H1 (cell line): ENCODE data around the gene TMEM181. TPM values are rescaled to one million over a fixed set of nuclear protein-coding genes. Genes with fewer than 3 reads are reported as not detected.

Experiments
- CTCF ChIA-PET: fragments of 300-600 bp; sonication (Branson Sonifier 250); formaldehyde crosslinking; loops from one replicate; lab custom pipeline; 2021; ENCODE audit not compliant: partially characterized antibody; lab: Charles Lee
- POLR2A ChIA-PET: fragments of 300-600 bp; sonication (Branson Sonifier 250); formaldehyde crosslinking; loops from one replicate; lab custom pipeline; 2021; ENCODE audit warnings: inconsistent platforms; ENCODE audit not compliant: partially characterized antibody; lab: Charles Lee
- DNase-seq, 2 experiments: peaks; one replicate each; pipeline versions ENCODE4 v3.0.0 to v3.0.0-alpha.2; 2010 to 2022; ENCODE audit warnings: low spot score in 2 of 2, low read depth in 1 of 2, mixed read lengths in 1 of 2
- FAIRE-seq: peaks from 2 replicates; lab custom pipeline; 2011; peaks lifted over from hg19 to GRCh38; lab: Jason Lieb, UNC
- H2AFZ ChIP-seq: 2 replicates; pipeline ENCODE4 v1.8.1; 2012; ENCODE audit warnings: low read length, inconsistent platforms
- H2AK5ac ChIP-seq: 2 replicates; pipeline ENCODE4 v1.6.1; 2013; ENCODE audit warnings: low read depth, low read length
- H2BK120ac ChIP-seq: replicated peaks from 2 replicates; pipeline ENCODE3; 2013; ENCODE audit warnings: low read depth, low read length, inconsistent platforms
- H2BK12ac ChIP-seq: 2 replicates; pipeline ENCODE4 v1.6.1; 2013; ENCODE audit warnings: low read depth, low read length
- H2BK15ac ChIP-seq: 2 replicates; pipeline ENCODE4 v1.6.1; 2013; ENCODE audit warnings: low read length
- H2BK20ac ChIP-seq: 2 replicates; pipeline ENCODE4 v1.6.1; 2013; ENCODE audit warnings: low read length
- H2BK5ac ChIP-seq: 2 replicates; pipeline ENCODE4 v1.6.1; 2013; ENCODE audit warnings: low read depth, low read length
- H3K14ac ChIP-seq: 2 replicates; pipeline ENCODE4 v1.6.1; 2013; ENCODE audit warnings: inconsistent platforms; ENCODE audit not compliant: insufficient read length
- H3K18ac ChIP-seq: 2 replicates; pipeline ENCODE4 v1.6.1; 2013; ENCODE audit warnings: low read length; ENCODE audit errors: extremely low read depth
- H3K23ac ChIP-seq: 2 replicates; pipeline ENCODE4 v1.6.1; 2013; ENCODE audit warnings: inconsistent platforms; ENCODE audit not compliant: insufficient read length
- H3K23me2 ChIP-seq: 2 replicates; pipeline ENCODE4 v1.6.1; 2013; ENCODE audit warnings: low read depth, low read length
- H3K27ac ChIP-seq: 2 replicates; pipeline ENCODE4 v1.6.1; 2011; ENCODE audit warnings: low read depth, low read length, inconsistent platforms
- H3K27me3 ChIP-seq, 4 experiments: replicated peaks in 1 of 4; 1 replicate in 1 of 4; 2 replicates in 3 of 4; pipeline versions ENCODE4 v1.6.1 to v1.8.1; 2011 to 2013; ENCODE audit warnings: low read length in 3 of 4, mild to moderate bottlenecking in 3 of 4, inconsistent platforms in 2 of 4, mixed read lengths in 2 of 4, moderate library complexity in 1 of 4; ENCODE audit not compliant: control insufficient read depth in 3 of 4, insufficient read depth in 3 of 4; ENCODE audit errors: extremely low read depth in 1 of 4
- H3K36me3 ChIP-seq, 4 experiments: 2 replicates each; pipeline versions ENCODE4 v1.6.1 to v1.8.1; 2011 to 2013; ENCODE audit warnings: mild to moderate bottlenecking in 4 of 4, low read length in 3 of 4, moderate library complexity in 2 of 4, control low read depth in 1 of 4, inconsistent platforms in 1 of 4; ENCODE audit not compliant: insufficient read depth in 4 of 4, control insufficient read depth in 2 of 4
- H3K4ac ChIP-seq: replicated peaks from 2 replicates; pipeline ENCODE3; 2013; ENCODE audit warnings: low read length, low read depth, mixed read lengths, inconsistent platforms; ENCODE audit not compliant: insufficient read length
- H3K4me1 ChIP-seq, 4 experiments: replicated peaks in 1 of 4; 1 replicate in 1 of 4; 2 replicates in 3 of 4; pipeline versions ENCODE4 v1.6.1 to v1.8.1; 2011 to 2013; ENCODE audit warnings: low read length in 3 of 4, inconsistent platforms in 2 of 4, mixed read lengths in 1 of 4; ENCODE audit not compliant: insufficient read depth in 4 of 4, control insufficient read depth in 3 of 4
- H3K4me2 ChIP-seq, 2 experiments: 2 replicates each; pipeline versions ENCODE4 v1.6.1 to v1.8.1; 2011 to 2013; ENCODE audit warnings: low read depth in 2 of 2, low read length in 2 of 2, control low read depth in 1 of 2, inconsistent platforms in 1 of 2, mild to moderate bottlenecking in 1 of 2; ENCODE audit not compliant: insufficient read depth in 1 of 2
- H3K4me3 ChIP-seq, 4 experiments: fragments of 200-600, 300-600 bp in 1 of 4; sonication (generic), shearing (Covaris generic), sonication (Bioruptor Twin) in 1 of 4; 2 replicates each; pipeline versions ENCODE4 v1.5.1 to v1.8.1; 2011 to 2016; ENCODE audit warnings: low read length in 4 of 4, low read depth in 3 of 4, control low read depth in 2 of 4, inconsistent platforms in 2 of 4, mild to moderate bottlenecking in 2 of 4, mixed read lengths in 1 of 4, moderate library complexity in 1 of 4; ENCODE audit not compliant: insufficient read depth in 2 of 4; ENCODE audit errors: extremely low read depth in 1 of 4
- H3K56ac ChIP-seq: replicated peaks from 2 replicates; pipeline ENCODE3; 2013; ENCODE audit warnings: low read depth, mild to moderate bottlenecking, mixed read lengths, low read length, inconsistent platforms; ENCODE audit not compliant: insufficient read length
- H3K79me1 ChIP-seq: 2 replicates; pipeline ENCODE4 v1.6.1; 2013; ENCODE audit warnings: low read depth, low read length, control low read depth
- H3K79me2 ChIP-seq, 2 experiments: 2 replicates each; pipeline versions ENCODE4 v1.6.1 to v1.8.1; 2012 to 2013; ENCODE audit warnings: low read length in 2 of 2, mild to moderate bottlenecking in 2 of 2, inconsistent platforms in 1 of 2; ENCODE audit not compliant: insufficient read depth in 2 of 2, control insufficient read depth in 1 of 2
- H3K9ac ChIP-seq, 4 experiments: replicated peaks in 1 of 4; 1 replicate in 1 of 4; 2 replicates in 3 of 4; pipeline versions ENCODE4 v1.6.1 to v1.8.1; 2011 to 2013; ENCODE audit warnings: low read depth in 3 of 4, low read length in 3 of 4, control low read depth in 2 of 4, mild to moderate bottlenecking in 2 of 4, moderate library complexity in 2 of 4, inconsistent platforms in 1 of 4; ENCODE audit errors: extremely low read depth in 1 of 4
- H3K9me3 ChIP-seq, 2 experiments: 2 replicates each; pipeline versions ENCODE4 v1.6.1 to v1.8.1; 2012 to 2013; ENCODE audit warnings: mild to moderate bottlenecking in 2 of 2, moderate library complexity in 2 of 2, control low read depth in 1 of 2, inconsistent platforms in 1 of 2, low read depth in 1 of 2, low read length in 1 of 2, mixed read lengths in 1 of 2; ENCODE audit not compliant: insufficient read depth in 2 of 2
- H4K20me1 ChIP-seq, 2 experiments: replicated peaks in 1 of 2; 2 replicates each; pipeline versions ENCODE3 to v1.8.1; 2011 to 2013; ENCODE audit warnings: inconsistent platforms in 2 of 2, low read length in 2 of 2, mild to moderate bottlenecking in 1 of 2; ENCODE audit not compliant: insufficient read depth in 2 of 2, control insufficient read depth in 1 of 2
- H4K5ac ChIP-seq: 2 replicates; pipeline ENCODE4 v1.6.1; 2013; ENCODE audit warnings: low read length, low read depth, mixed read lengths, inconsistent platforms; ENCODE audit not compliant: insufficient read length
- H4K8ac ChIP-seq: 2 replicates; pipeline ENCODE4 v1.8.0; 2013; ENCODE audit warnings: mild to moderate bottlenecking, moderate library complexity, low read length, inconsistent platforms; ENCODE audit not compliant: insufficient read depth; ENCODE audit errors: extremely low read depth
- H4K91ac ChIP-seq: replicated peaks from 2 replicates; pipeline ENCODE3; 2013; ENCODE audit warnings: low read length, mixed read lengths, inconsistent platforms; ENCODE audit not compliant: insufficient read length
- BCL11A ChIP-seq, 2 experiments: IDR thresholded peaks; one replicate each; pipeline ENCODE4 v1.6.1; 2011; ENCODE audit warnings: low read depth in 2 of 2, low read length in 2 of 2, mild to moderate bottlenecking in 2 of 2
- CREB1 ChIP-seq: IDR thresholded peaks from 2 replicates; pipeline ENCODE4 v1.6.1; 2012; ENCODE audit warnings: inconsistent platforms
- EZH2 ChIP-seq: fragments of 200-600 bp; sonication (generic); IDR thresholded peaks from 2 replicates; pipeline ENCODE4 v1.7.1; 2012; ENCODE audit warnings: low read depth, mild to moderate bottlenecking, moderate library complexity, low read length, inconsistent platforms; ENCODE audit not compliant: severe bottlenecking
- HDAC6 ChIP-seq: IDR thresholded peaks from one replicate; pipeline ENCODE4 v1.7.1; 2012; ENCODE audit warnings: low read depth, mild to moderate bottlenecking, inconsistent platforms, low read length, moderate library complexity
- POU5F1 ChIP-seq: IDR thresholded peaks from 2 replicates; pipeline ENCODE4 v1.6.1; 2011; ENCODE audit warnings: low read depth, mild to moderate bottlenecking, low read length, moderate library complexity
- RBBP5 ChIP-seq: IDR thresholded peaks from 2 replicates; pipeline ENCODE4 v1.7.1; 2012; ENCODE audit warnings: low read depth, mild to moderate bottlenecking, inconsistent platforms, low read length, moderate library complexity, borderline replicate concordance
- RXRA ChIP-seq: IDR thresholded peaks from 2 replicates; pipeline ENCODE4 v1.6.1; 2011; ENCODE audit warnings: low read depth, mild to moderate bottlenecking, low read length, moderate library complexity; ENCODE audit not compliant: insufficient read depth
- SIN3A ChIP-seq, 2 experiments: IDR thresholded peaks in 1 of 2; conservative IDR thresholded peaks in 1 of 2; 2 replicates each; pipeline ENCODE4 v1.6.1; 2011 to 2012; ENCODE audit warnings: low read length in 2 of 2, improper control_type of control experiment in 1 of 2, low read depth in 1 of 2, mild to moderate bottlenecking in 1 of 2
- SP4 ChIP-seq: IDR thresholded peaks from 2 replicates; pipeline ENCODE4 v1.6.1; 2012; ENCODE audit warnings: low read length, inconsistent platforms
- TAF7 ChIP-seq: optimal IDR thresholded peaks from 2 replicates; pipeline ENCODE3; 2011; ENCODE audit warnings: low read depth, mild to moderate bottlenecking, inconsistent platforms, low read length, moderate library complexity, borderline replicate concordance
- WGBS, 2 experiments: shearing (Covaris generic) in 1 of 2; methylation state at CpG; one replicate each; pipeline versions ENCODE4 v1.1.6 to v1.1.7; 2013 to 2015; ENCODE audit warnings: low lambda C conversion rate in 2 of 2, mixed read lengths in 2 of 2, inconsistent platforms in 1 of 2, low coverage in 1 of 2, missing lambda C conversion rate in 1 of 2; ENCODE audit not compliant: insufficient replicate concordance in 2 of 2, insufficient coverage in 1 of 2, insufficient read length in 1 of 2; ENCODE audit errors: extremely low coverage in 1 of 2, missing lambda C conversion rate in 1 of 2; 5-methylcytosine and 5-hydroxymethylcytosine counted together
- polyA plus RNA-seq, 7 experiments: library from polyadenylated mRNA; depleted of rRNA in 3 of 7; stranded (reverse) in 5 of 7; unstranded in 2 of 7; fragments of >200 nt in 5 of 7; fragments of 200-250 nt in 2 of 7; gene quantifications; 1 replicate in 5 of 7; 2 replicates in 1 of 7; 4 replicates in 1 of 7; pipeline versions ENCODE4 v1.2.1 to v1.2.3, GENCODE V29; 2011 to 2013; ENCODE audit warnings: missing spikeins in 2 of 7, mixed read lengths in 2 of 7
- total RNA-seq: library from RNA; stranded (reverse); fragmentation: NEBNext Ultra II Directional; extraction: Animal tissue kit (Norgen Biotek cat#: 25700); gene quantifications from 2 replicates; pipeline ENCODE4 v1.2.1, GENCODE V29; 2021

The TMEM181 gene
- total and polyA plus RNA-seq, 2 of the 8 experiments (the other 6 are each of a cell fraction or from before 2014, with no cell fraction given), result 8.6 to 19.0 TPM

DNA sequence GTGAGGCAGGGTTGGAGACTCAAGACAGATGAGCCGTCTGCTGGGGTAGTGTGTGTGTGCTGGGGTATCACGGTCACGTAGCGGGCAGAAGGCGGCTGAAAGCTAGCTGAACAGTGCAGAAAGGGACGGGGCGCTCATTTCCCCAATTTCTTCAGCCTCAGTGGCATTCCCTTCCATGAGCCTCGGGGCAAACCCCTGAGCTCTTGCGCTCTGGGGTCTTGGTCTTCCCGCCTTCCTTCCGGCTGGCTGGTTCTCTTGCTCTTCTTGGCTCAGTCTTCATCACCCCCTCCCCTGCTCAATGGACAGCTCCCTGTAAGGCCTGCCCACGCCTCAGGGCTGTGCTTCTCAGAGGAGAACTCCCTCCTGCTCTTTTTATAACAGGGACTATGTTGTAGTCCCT lies 15.5 kb upstream of the TMEM181 start:
- ChIA-PET POLR2A (interaction anchor here (3.1 kb wide), 1 partner anchor 8 kb away, joined by 11 read pairs; no protein-coding TSS in a partner anchor), CTCF (interaction anchor here (0.7 to 1.5 kb wide), 4 partner anchors 25 to 330 kb away, joined by 3 to 7 read pairs (median 4); no protein-coding TSS in a partner anchor)
- H2BK12ac ChIP-seq, result 0 out of 2 replicates have a peak overlapping the region, but pooled peaks have one; percentile 46
- no peak overlapping the region for H2BK15ac ChIP-seq
- H3K56ac ChIP-seq, result no peak overlapping the region
- no peak overlapping the region for H4K91ac ChIP-seq
- 94% methylated on average over 12 of the region's 12 CpGs; no CpG with 5 or more reads in 1 of the 2 experiments for WGBS, 2 experiments
- H3K36me3 ChIP-seq, result peaks cover 0 to 3% (median 0%) of the 10 kb centered on the region in 4 experiments; a peak in 1 of 8 replicates
- no peak overlapping the region for H3K4me3 ChIP-seq
- H3K4ac ChIP-seq, result no peak overlapping the region
- H3K23me2 ChIP-seq, result no peaks in the 10 kb centered on the region
- H3K9ac ChIP-seq, result no peak overlapping the region; a peak in 2 of 7 replicates
- no peak overlapping the region for H4K8ac ChIP-seq
- no peaks in the 10 kb centered on the region for H3K79me2 ChIP-seq
- no peak overlapping the region for H3K18ac ChIP-seq
- H2BK120ac ChIP-seq, result no peak overlapping the region
- no peaks in the 10 kb centered on the region for H3K9me3 ChIP-seq
- no peaks in the 10 kb centered on the region for H3K79me1 ChIP-seq
- no peaks in the 10 kb centered on the region for H3K27me3 ChIP-seq
- no peak for TF ChIP-seq TAF7
- TF ChIP-seq SIN3A (conservative IDR thresholded peaks at IDR 0.05 in 1 of 2, IDR thresholded peaks at IDR 0.05 in 1 of 2; ENCODE audit: low read depth in 1 of 2, low read length in 2 of 2), result no peak
- TF ChIP-seq SP4, result no peak
- no peak for TF ChIP-seq BCL11A (IDR thresholded peaks at IDR 0.05; ENCODE audit: low read depth in 2 of 2, low read length in 2 of 2)
- TF ChIP-seq CREB1, result no peak
- no peak for TF ChIP-seq HDAC6
- TF ChIP-seq EZH2, result no peak
- TF ChIP-seq POU5F1, result no peak
- TF ChIP-seq RBBP5, result no peak
- no peak for TF ChIP-seq RXRA
- TF ChIP-seq, all 59 proteins: peak for 0
- no peak for DNase-seq
- Histone ChIP-seq H3K4me2 (no peak overlapping the region), H3K14ac (no peak overlapping the region), H3K27ac (no peak overlapping the region), H4K20me1 (no peaks in the 10 kb centered on the region), H4K5ac (no peak overlapping the region), H3K4me1 (peaks cover 0 to 8% (median 4%) of the 10 kb centered on the region in 4 experiments; a peak in 5 of 7 replicates), H2AFZ (no peak overlapping the region), H3K23ac (no peak overlapping the region), H2AK5ac (no peak overlapping the region), H2BK5ac (no peak overlapping the region), H2BK20ac (no peak overlapping the region)
- FAIRE-seq, result no peak
